Liver (tissue), 3 donors: Measurements from ENCODE around the gene CDH15.

ENCODE experiments used
- CTCF ChIP-seq: fragments of 150-350 bp; IDR thresholded peaks from 2 replicates; pipeline ENCODE4 v1.5.1; 2017; ENCODE audit warnings: improper control_type of control experiment, low read depth, low read length; ENCODE audit not compliant: missing input control
- MAX ChIP-seq: IDR thresholded peaks from 2 replicates; pipeline ENCODE4 v1.6.1; 2016; ENCODE audit warnings: antibody characterized with exemption
- RAD21 ChIP-seq, 2 donors: IDR thresholded peaks; 2 replicates each; pipeline ENCODE4 v1.6.1; 2016; ENCODE audit warnings: antibody characterized with exemption in 2 of 2, mild to moderate bottlenecking in 2 of 2
- donor health status: healthy.
- donor health status: healthy.

DNA sequence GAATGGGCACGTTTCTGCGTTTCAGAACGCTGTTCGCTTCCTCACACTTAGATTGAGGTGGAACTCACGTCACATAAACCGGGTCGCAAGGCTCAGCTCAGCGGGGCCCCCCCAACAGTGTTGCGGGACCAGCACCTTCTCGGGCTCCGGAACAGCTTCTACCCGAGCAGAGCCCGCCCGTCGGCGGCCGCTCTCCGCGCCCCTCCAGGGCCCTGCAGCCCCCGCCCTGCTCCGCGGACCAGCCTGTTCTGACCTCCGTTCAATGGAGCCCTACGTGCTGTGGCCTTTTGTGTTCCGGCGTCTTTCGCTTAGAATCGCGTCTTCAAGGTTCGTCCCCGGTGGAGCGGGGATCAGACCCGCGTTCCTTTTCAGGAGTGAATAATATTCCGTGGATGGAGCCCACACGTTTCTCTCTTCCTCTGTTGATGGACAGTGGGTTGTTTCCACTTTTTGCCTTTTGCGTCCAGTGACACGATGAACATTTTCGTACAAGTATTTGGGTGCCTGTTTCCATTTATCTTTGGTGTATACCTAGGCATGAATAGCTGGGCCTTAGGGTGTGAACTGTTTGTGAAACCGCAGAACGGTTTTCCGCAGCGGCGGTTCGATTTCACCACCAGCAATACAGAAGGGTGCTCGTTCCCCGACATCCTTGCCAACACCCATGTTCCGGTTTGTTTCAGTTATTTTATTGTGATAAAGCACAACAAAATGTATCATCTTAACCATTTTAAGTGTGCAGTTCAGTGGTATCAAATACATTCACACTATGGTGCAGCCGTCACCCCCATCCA is 31.1 kb downstream of the CDH15 start:
- no peak for TF ChIP-seq RAD21 (IDR thresholded peaks at IDR 0.05)
- no peak for TF ChIP-seq MAX
- no peak for TF ChIP-seq CTCF
